Mucosa of descending colon (tissue), 3 donors: ENCODE results near the gene EFCAB10. TPM values are rescaled to one million over a fixed set of nuclear protein-coding genes. Genes with fewer than 3 reads are reported as not detected.

ENCODE experiments used
- ATAC-seq: fragments of 200-7000 bp; cut with Tn5 transposase; one replicate; pipeline ENCODE4 v1.9.1; 2020; ENCODE audit warnings: mild to moderate bottlenecking, moderate library complexity
- DNase-seq, 3 donors: peaks; one replicate each; pipeline ENCODE4 v3.0.0-alpha.2; 2020
- H3K36me3 ChIP-seq: fragments of 200-600 bp; one replicate; pipeline ENCODE4 v1.8.0; 2021; ENCODE audit warnings: low read depth, mild to moderate bottlenecking
- H3K4me1 ChIP-seq: fragments of 200-600 bp; one replicate; pipeline ENCODE4 v1.8.0; 2021; ENCODE audit warnings: low read depth, mild to moderate bottlenecking
- H3K4me3 ChIP-seq: fragments of 200-600 bp; one replicate; pipeline ENCODE4 v1.8.0; 2021; ENCODE audit warnings: mild to moderate bottlenecking
- H3K9me3 ChIP-seq: fragments of 200-600 bp; one replicate; pipeline ENCODE4 v1.8.0; 2021; ENCODE audit warnings: mild to moderate bottlenecking
- CTCF ChIP-seq: fragments of 200-600 bp; IDR thresholded peaks from one replicate; pipeline ENCODE4 v1.8.0; 2022; ENCODE audit warnings: antibody characterized with exemption, mild to moderate bottlenecking
- intact Hi-C, 2 donors: fragments of 100-400 bp; cut with DNase I in 1 of 2; cut with micrococcal nuclease in 1 of 2; formaldehyde crosslinking; loops; one replicate each; pipeline versions ENCODE4 v1.11.0 to v1.11.1; 2022; cut with DNase I, micrococcal nuclease
- total RNA-seq, 3 donors: library from RNA; stranded (reverse); fragmentation: NEBNext Ultra II Directional in 2 of 3; extraction: Animal tissue kit (Norgen Biotek cat#: 25700) in 2 of 3; gene quantifications; one replicate each; pipeline versions ENCODE4 v1.2.1 to v1.2.4, GENCODE V29; 2021 to 2023
- donor health status: DM: no; HTN: no; CAD: no; lungs with moderate emphysema.
- donor health status: DM: no; HTN: no; CAD: no.
- donor health status: DM: no; HTN: yes; CAD: no.

Gene EFCAB10
- total RNA-seq, 3 donors from 2014 or later = not detected

GRCh38 chr7:105591522-105591921 is 10.2 kb upstream of the EFCAB10 start:
- Histone ChIP-seq H3K9me3 (no peaks in the 10 kb centered on the region), H3K4me3 (no peak overlapping the region), H3K4me1 (peaks cover 4% of the 10 kb centered on the region), H3K36me3 (no peaks in the 10 kb centered on the region)
- intact Hi-C loops = no loop called here
- no peak for ATAC-seq
- no peak for TF ChIP-seq CTCF
- no peak for DNase-seq

- ATAC-seq (no peak), DNase-seq (no peak)
- intact Hi-C loops = no loop called here
- Histone ChIP-seq H3K9me3 (no peaks in the 10 kb centered on the region), H3K4me3 (no peak overlapping the region), H3K4me1 (peaks cover 4% of the 10 kb centered on the region), H3K36me3 (no peaks in the 10 kb centered on the region)
- no peak for TF ChIP-seq CTCF
Observed at GRCh38 chr7:105590793-105591192, 9.5 kb upstream of the EFCAB10 start.

DNA sequence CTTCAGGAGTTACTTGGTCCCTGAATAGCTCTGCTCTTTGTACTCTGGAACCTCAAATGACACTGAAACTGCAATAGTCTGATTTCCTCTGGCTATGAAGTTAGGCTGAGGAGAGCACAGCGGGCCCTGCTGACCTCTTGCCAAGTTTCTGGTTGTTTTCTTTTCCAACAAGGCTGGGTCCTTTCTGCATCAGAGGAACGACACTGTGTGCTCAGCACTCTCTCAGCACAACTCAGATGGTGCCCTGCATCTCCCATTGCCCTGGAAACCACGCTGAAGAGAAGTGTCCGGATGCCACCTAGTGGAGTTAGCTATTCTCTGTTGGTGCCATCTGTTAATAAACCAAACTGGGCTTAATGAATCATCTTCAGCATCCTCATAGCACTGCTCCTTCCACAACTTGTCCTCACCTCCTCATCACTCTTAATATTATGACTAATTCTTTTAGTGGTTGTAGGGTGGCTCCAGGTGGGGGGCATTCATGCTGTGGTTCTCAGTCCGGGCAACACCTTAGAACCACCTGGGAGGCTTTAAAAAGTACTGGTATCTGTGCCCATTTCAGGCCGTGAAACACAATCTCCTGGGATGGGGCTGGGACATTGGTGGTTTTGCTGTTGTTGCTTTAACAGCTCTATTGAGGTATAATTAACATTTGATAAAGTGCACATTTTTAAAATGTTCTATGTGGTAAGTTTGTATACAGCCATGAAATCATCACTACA is 8.2 kb upstream of the EFCAB10 start:
- ATAC-seq (peak; percentile 90), DNase-seq (peak in 2 of 3 donors; percentile 35 to 56)
- H3K9me3 ChIP-seq = no peaks in the 10 kb centered on the region
- intact Hi-C loops = no loop called here
- TF ChIP-seq CTCF = no peak
- peaks cover 4% of the 10 kb centered on the region for H3K4me1 ChIP-seq
- no peak overlapping the region for H3K4me3 ChIP-seq
- no peaks in the 10 kb centered on the region for H3K36me3 ChIP-seq

DNA sequence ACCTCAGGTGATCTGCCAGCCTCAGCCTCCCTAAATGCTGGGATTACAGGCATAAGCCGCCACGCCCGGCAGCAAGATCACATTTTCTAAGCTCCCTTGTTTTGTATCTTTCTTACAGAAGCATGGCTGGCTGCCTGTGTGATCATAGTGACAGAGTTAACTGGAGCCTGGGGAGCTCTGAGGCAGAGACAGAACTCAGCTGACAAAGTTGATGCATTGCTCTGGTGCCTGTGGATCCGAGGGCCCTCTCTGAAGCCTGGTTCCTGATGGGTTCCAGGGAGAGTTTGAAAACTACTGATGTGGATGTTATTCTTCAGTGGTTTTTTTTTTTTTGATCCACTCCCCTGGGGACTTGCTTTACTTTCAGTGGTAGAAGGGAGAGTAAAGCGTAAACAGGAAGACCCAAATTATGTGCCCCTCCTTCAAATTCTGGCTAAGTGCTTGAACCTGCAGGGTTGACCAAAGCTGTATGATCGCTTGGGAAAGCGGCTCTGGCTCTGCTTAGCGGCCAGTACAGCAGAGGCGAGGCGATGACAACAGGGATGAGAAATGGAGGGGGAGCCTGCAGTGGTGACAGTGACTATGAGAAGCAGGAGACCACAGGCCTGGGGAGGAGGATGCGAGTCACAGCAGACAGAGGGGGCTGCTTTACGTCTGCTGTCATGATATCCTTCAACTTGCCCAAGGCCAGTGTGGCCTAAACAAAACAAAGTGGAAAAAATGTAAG is 6.8 kb upstream of the EFCAB10 start:
- no peak for ATAC-seq
- TF ChIP-seq CTCF = no peak

DNA sequence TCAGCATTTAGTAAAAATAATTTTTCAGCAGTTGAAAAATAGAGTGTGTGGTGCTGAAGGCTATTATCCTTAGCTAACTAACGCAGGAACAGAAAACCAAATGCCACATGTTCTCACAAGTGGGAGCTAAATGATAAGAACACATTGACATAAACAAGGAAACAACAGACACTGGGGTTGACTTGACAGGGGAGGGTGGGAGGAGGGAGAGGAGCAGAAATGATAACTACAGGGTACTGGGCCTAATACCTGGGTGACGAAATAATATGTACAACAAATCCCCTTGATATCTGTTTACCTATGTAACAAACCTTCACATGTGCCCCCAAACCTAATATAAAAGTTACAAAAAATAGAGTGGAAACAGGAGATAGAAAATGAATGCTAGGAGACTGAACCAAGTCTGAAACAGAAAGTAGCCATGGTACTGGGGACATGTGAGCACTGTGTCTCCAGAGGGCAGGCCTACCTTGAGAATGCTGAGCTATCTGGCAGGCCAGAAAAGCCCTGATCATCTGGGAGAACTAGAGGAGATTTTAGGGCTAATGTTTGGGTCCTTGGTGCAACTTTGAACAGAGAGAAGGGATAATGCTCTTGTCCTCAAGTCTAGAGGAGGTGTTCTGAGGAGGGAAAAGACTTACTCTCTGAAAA is 4.7 kb upstream of the EFCAB10 start:
- Histone ChIP-seq H3K9me3 (peaks cover 4% of the 10 kb centered on the region), H3K4me1 (peaks cover 10% of the 10 kb centered on the region), H3K4me3 (no peak overlapping the region), H3K36me3 (no peaks in the 10 kb centered on the region)
- DNase-seq (no peak), ATAC-seq (no peak)
- intact Hi-C loops = no loop called here
- TF ChIP-seq CTCF = no peak

More for the DNA sequence above, 6.8 kb upstream of the EFCAB10 start:
- Histone ChIP-seq H3K9me3 (peaks cover 4% of the 10 kb centered on the region), H3K4me1 (peaks cover 4% of the 10 kb centered on the region), H3K4me3 (no peak overlapping the region), H3K36me3 (no peaks in the 10 kb centered on the region)
- no peak for DNase-seq
- intact Hi-C loops = no loop called here
